Endometrial microvascular endothelial cells (primary cell): Measurements from ENCODE around the gene CAST. TPM values are rescaled to one million over a fixed set of nuclear protein-coding genes. Genes with fewer than 3 reads are reported as not detected.

Source experiments
- in situ Hi-C: cut with HindIII; loops from 2 replicates; pipeline ENCODE4 v1.10.0; 2017; ENCODE audit warnings: low sequenced_read_pairs, low pct_unique_long_range_greater_than_20kb; ENCODE audit errors: inconsistent ontology term
- total RNA-seq: library from RNA; depleted of rRNA; stranded (reverse); fragments of >200 nt; gene quantifications from one replicate; pipeline ENCODE4 v1.2.3, GENCODE V29; 2015; ENCODE audit errors: inconsistent ontology term

CAST gene
- total RNA-seq, 1 donor from 2014 or later = 155 TPM

GRCh38 chr5:96823900-96824380 is 161.8 kb downstream of the CAST start:
- in situ Hi-C loops = no loop called here

Other genes with a start within 250 kb of the CAST start
- 1.0 TPM for gene PCSK1, start 229.1 kb upstream of the CAST start, total RNA-seq
- gene ERAP1, start 145.6 kb downstream of the CAST start, total RNA-seq = 62.4 TPM
- 12.5 TPM for gene ERAP2, start 214.1 kb downstream of the CAST start, total RNA-seq